CD4-positive, alpha-beta memory T cell (primary cell): Measurements from ENCODE around the gene RSPO3. TPM values are rescaled to one million over a fixed set of nuclear protein-coding genes. Genes with fewer than 3 reads are reported as not detected.

Experiments used
- CTCF ChIA-PET: fragments of 350-600 bp; sonication (Branson Sonifier 250); formaldehyde crosslinking; loops from one replicate; lab custom pipeline; 2021; ENCODE audit warnings: inconsistent platforms; ENCODE audit not compliant: partially characterized antibody; lab: Charles Lee
- POLR2A ChIA-PET: fragments of 350-600 bp; sonication (Branson Sonifier 250); formaldehyde crosslinking; loops from one replicate; lab custom pipeline; 2021; ENCODE audit not compliant: partially characterized antibody; lab: Charles Lee
- DNase-seq, 5 donors: peaks; one replicate each; pipeline versions ENCODE4 v3.0.0 to v3.0.0-alpha.2; 2020 to 2022; ENCODE audit warnings: mixed read lengths in 1 of 5
- H3K27ac ChIP-seq: one replicate; pipeline ENCODE4 v1.7.0; 2013; ENCODE audit warnings: low read depth, low read length
- H3K27me3 ChIP-seq: 2 replicates; pipeline ENCODE4 v1.7.0; 2013; ENCODE audit warnings: mild to moderate bottlenecking, low read length, moderate library complexity; ENCODE audit not compliant: insufficient read depth
- H3K36me3 ChIP-seq: 2 replicates; pipeline ENCODE4 v1.7.0; 2013; ENCODE audit warnings: mild to moderate bottlenecking, low read length, moderate library complexity; ENCODE audit not compliant: insufficient read depth
- H3K4me1 ChIP-seq: 2 replicates; pipeline ENCODE4 v1.7.0; 2013; ENCODE audit warnings: mild to moderate bottlenecking, low read length, moderate library complexity; ENCODE audit not compliant: insufficient read depth
- H3K4me3 ChIP-seq, 2 donors: one replicate each; pipeline ENCODE4 v1.7.0; 2013; ENCODE audit warnings: low read length in 2 of 2, mild to moderate bottlenecking in 1 of 2
- H3K9me3 ChIP-seq, 2 donors: one replicate each; pipeline ENCODE4 v1.7.0; 2013; ENCODE audit warnings: low read length in 2 of 2, control low read depth in 1 of 2; ENCODE audit not compliant: control insufficient read depth in 1 of 2
- H3K27ac Mint-ChIP-seq, 7 donors: one replicate each; pipeline ENCODE4 v1.8.0; 2020 to 2021; ENCODE audit warnings: mixed read lengths in 7 of 7, mild to moderate bottlenecking in 6 of 7, inconsistent platforms in 3 of 7, moderate library complexity in 3 of 7
- H3K27me3 Mint-ChIP-seq, 2 donors: one replicate each; pipeline ENCODE4 v1.8.0; 2020 to 2021; ENCODE audit warnings: mixed read lengths in 2 of 2
- H3K36me3 Mint-ChIP-seq, 2 donors: one replicate each; pipeline ENCODE4 v1.8.0; 2020 to 2021; ENCODE audit warnings: mixed read lengths in 2 of 2, inconsistent platforms in 1 of 2, mild to moderate bottlenecking in 1 of 2
- H3K4me1 Mint-ChIP-seq, 4 donors: one replicate each; pipeline ENCODE4 v1.8.0; 2020 to 2021; ENCODE audit warnings: mixed read lengths in 4 of 4, mild to moderate bottlenecking in 1 of 4
- H3K4me3 Mint-ChIP-seq, 8 donors: one replicate each; pipeline ENCODE4 v1.8.0; 2020 to 2021; ENCODE audit warnings: mixed read lengths in 8 of 8, mild to moderate bottlenecking in 7 of 8, moderate library complexity in 6 of 8, inconsistent platforms in 3 of 8
- H3K9me3 Mint-ChIP-seq, 8 donors: one replicate each; pipeline ENCODE4 v1.8.0; 2020 to 2021; ENCODE audit warnings: mixed read lengths in 8 of 8, mild to moderate bottlenecking in 5 of 8, inconsistent platforms in 3 of 8, moderate library complexity in 1 of 8
- intact Hi-C: fragments of 100-400 bp; cut with micrococcal nuclease; formaldehyde crosslinking; loops from one replicate; pipeline ENCODE4 v1.15.1; 2023
- polyA plus RNA-seq, 2 donors: library from polyadenylated mRNA; unstranded; fragments of 300-500 nt; fragmentation: Illumina TruSeq; gene quantifications; one replicate each; pipeline ENCODE4 v1.2.3, GENCODE V29; 2021
- total RNA-seq, 2 experiments: library from RNA; stranded (reverse); gene quantifications; one replicate each; pipeline ENCODE4 v1.2.3, GENCODE V29; 2021

RSPO3 gene, protein sequence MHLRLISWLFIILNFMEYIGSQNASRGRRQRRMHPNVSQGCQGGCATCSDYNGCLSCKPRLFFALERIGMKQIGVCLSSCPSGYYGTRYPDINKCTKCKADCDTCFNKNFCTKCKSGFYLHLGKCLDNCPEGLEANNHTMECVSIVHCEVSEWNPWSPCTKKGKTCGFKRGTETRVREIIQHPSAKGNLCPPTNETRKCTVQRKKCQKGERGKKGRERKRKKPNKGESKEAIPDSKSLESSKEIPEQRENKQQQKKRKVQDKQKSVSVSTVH
- total RNA-seq: not detected
- polyA plus RNA-seq: not detected

DNA sequence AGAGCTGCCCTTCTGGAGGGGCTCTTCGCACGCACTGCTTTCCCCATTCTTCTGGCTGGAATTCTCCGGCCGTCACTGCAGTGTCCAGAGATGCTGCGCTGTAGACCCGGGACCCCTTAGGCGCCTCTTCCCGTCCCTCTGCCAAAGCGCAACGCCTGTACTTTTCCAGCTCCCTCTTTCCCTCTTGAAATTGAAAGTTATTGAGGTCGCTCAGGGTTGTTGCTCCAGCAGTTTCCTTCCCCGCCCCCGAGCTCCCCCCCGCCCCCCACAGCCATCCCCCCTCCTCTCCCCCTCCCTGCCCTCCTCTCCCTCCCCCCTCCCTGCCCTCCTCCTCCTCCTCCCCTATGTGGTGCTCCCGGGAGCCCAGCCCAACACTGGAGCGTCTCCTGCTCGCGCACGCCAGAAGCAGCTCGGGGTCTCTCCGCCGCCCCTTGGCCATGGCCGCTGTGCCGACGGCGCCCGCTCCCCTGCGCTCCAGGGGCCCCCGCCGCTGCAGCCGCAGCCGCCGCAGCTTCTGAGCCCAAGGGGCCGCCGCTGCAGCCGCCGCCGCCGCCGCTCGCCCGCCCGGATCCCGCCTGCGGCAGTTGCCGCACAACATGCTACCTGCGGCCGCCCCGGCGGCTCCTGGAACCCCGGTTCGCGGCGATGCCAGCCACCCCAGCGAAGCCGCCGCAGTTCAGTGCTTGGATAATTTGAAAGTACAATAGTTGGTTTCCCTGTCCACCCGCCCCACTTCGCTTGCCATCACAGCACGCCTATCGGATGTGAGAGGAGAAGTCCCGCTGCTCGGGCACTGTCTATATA, at the start of gene RSPO3:
RSPO3 (plus strand) TSS at position 374 of the 804 bp plus-strand sequence. CDS start 522 bp downstream, outside the sequence.
- H3K36me3 Mint-ChIP-seq: no peaks in the 10 kb centered on the region
- Histone ChIP-seq H3K4me1 (peaks cover 14% of the 10 kb centered on the region), H3K4me3 (no peak within 1 kb of the TSS), H3K27ac (no peak within 1 kb of the TSS), H3K9me3 (no peaks in the 10 kb centered on the region), H3K27me3 (peaks cover 16% of the 10 kb centered on the region), H3K36me3 (no peaks in the 10 kb centered on the region)
- CTCF ChIA-PET: no interaction called here
- POLR2A ChIA-PET: no interaction called here
- no peak within 1 kb of the TSS for H3K27ac Mint-ChIP-seq
- intact Hi-C loops: no loop called here
- H3K27me3 Mint-ChIP-seq: peaks cover 47 to 51% of the 10 kb centered on the region in 2 donors
- no peaks in the 10 kb centered on the region for H3K9me3 Mint-ChIP-seq
- peak within 1 kb of the TSS; percentile 67 to 89 (median 77) for H3K4me3 Mint-ChIP-seq
- H3K4me1 Mint-ChIP-seq: peaks cover 13 to 35% (median 23%) of the 10 kb centered on the region in 4 donors
- no peak for DNase-seq

DNA sequence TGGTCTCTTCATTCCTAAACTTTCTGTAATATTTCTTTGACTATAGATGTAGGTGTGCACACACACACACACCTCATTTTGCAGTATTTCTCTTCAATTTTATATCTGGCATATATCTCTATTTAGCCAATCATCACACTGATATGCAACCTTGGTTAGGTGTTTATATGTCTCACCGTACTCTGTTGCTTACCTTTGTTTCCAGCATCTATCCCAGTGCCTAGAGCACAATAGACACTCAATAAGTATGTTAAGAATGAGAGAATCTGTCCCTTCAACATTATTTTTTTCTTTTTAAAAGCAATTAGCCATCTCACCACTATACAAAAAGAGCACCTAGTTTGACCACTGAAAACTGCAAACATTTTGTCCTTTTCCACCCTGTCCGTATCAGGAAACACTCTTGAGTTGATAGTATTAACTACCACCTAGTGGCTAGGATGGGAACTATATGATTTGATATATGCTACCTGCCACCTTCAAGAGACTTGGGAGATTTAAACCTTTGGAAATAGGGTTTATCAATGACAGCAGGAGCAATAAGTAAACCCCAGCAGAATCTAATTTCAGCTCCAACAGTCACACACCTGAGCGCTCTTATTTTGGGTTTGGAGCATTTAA, 48.7 kb upstream of the RSPO3 start:
- intact Hi-C loops: no loop called here

DNA sequence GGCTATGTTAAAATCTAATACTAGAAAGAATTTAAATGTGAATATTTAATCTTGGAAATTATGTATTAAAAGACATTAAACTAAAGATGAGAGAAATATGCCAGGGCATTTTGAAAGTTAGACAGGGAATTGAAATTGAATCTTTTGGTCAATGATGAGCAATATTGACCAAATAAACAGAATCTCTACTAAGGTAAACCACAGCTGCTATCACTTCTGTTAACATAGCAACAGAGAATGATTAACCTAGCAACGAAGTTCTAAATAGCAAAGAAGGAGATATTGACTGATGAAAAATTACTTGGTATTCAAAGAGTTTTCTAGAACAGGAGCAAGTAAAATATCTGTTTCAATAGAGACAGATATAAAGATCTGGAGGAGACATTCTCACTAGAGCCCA, 45.2 kb upstream of the RSPO3 start:
- Mint-ChIP-seq H3K27ac (no peak overlapping the region), H3K36me3 (no peaks in the 10 kb centered on the region), H3K27me3 (peaks cover 1% of the 10 kb centered on the region in 2 donors), H3K9me3 (no peaks in the 10 kb centered on the region), H3K4me1 (no peaks in the 10 kb centered on the region), H3K4me3 (no peak overlapping the region)
- ChIA-PET POLR2A (no interaction called here), CTCF (no interaction called here)
- Histone ChIP-seq H3K4me3 (no peak overlapping the region), H3K27ac (no peak overlapping the region), H3K4me1 (no peaks in the 10 kb centered on the region), H3K9me3 (no peaks in the 10 kb centered on the region), H3K27me3 (no peaks in the 10 kb centered on the region), H3K36me3 (no peaks in the 10 kb centered on the region)
- intact Hi-C loops: no loop called here
- no peak for DNase-seq

More for the DNA sequence above, 48.7 kb upstream of the RSPO3 start:
- ChIA-PET CTCF (no interaction called here), POLR2A (no interaction called here)
- H3K27me3 ChIP-seq: no peaks in the 10 kb centered on the region
- Mint-ChIP-seq H3K27me3 (peaks cover 0 to 1% of the 10 kb centered on the region in 2 donors), H3K4me3 (no peak overlapping the region), H3K27ac (no peak overlapping the region), H3K9me3 (no peaks in the 10 kb centered on the region), H3K36me3 (no peaks in the 10 kb centered on the region), H3K4me1 (no peaks in the 10 kb centered on the region)
- no peak overlapping the region for H3K27ac ChIP-seq
- no peak overlapping the region for H3K4me3 ChIP-seq
- DNase-seq: no peak
- H3K4me1 ChIP-seq: no peaks in the 10 kb centered on the region
- no peaks in the 10 kb centered on the region for H3K9me3 ChIP-seq
- no peaks in the 10 kb centered on the region for H3K36me3 ChIP-seq

DNA sequence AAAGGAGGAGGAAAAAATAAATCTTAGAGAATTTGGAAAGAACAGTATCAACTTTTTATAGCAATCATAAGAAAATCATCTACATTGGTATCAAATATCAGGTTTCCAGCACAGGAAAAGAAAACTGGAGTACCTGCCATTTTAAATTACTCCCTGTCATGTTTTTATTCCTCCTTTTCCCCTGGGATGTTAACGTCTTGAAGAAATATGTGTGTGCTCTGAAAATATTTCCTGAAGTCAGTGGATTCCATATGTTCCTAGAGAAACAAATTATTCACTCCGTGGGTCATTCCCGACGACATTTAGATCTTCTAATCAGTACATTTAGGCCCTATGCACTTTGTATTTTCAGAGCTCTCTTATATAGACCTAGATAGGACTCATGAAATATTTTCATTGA, 42.0 kb upstream of the RSPO3 start:
- intact Hi-C loops: no loop called here
- Mint-ChIP-seq H3K27me3 (peaks cover 1 to 6% of the 10 kb centered on the region in 2 donors), H3K4me1 (no peaks in the 10 kb centered on the region), H3K9me3 (peaks cover 0 to 2% (median 0%) of the 10 kb centered on the region in 8 donors), H3K4me3 (no peak overlapping the region), H3K36me3 (no peaks in the 10 kb centered on the region), H3K27ac (no peak overlapping the region)
- Histone ChIP-seq H3K36me3 (no peaks in the 10 kb centered on the region), H3K27ac (no peak overlapping the region), H3K4me1 (no peaks in the 10 kb centered on the region), H3K4me3 (no peak overlapping the region), H3K27me3 (no peaks in the 10 kb centered on the region), H3K9me3 (no peaks in the 10 kb centered on the region)
- no peak for DNase-seq
- POLR2A ChIA-PET: no interaction called here
- CTCF ChIA-PET: no interaction called here

DNA sequence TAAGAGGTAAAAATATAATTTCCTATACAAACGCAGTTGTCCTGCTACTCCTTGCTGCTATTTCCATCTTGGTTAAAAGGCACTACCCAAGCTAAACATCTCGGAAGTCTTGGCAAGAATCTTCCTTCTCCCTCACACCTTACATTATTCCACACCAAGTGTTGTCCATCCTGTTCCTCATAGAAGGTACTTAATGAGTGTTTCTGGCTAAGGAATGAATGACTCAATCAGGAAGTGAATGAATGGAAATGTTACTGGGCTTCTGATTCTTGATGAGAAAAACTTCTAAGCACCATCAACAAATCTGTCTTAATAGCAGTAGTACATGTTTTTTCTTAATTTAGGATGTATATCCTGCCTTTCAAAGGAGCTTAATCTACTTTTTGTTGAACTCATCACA, 40.6 kb upstream of the RSPO3 start:
- Histone ChIP-seq H3K27me3 (no peaks in the 10 kb centered on the region), H3K36me3 (no peaks in the 10 kb centered on the region), H3K9me3 (no peaks in the 10 kb centered on the region), H3K4me3 (no peak overlapping the region), H3K4me1 (no peaks in the 10 kb centered on the region), H3K27ac (no peak overlapping the region)
- intact Hi-C loops: no loop called here
- H3K4me1 Mint-ChIP-seq: no peaks in the 10 kb centered on the region
- ChIA-PET CTCF (no interaction called here), POLR2A (no interaction called here)
- DNase-seq: no peak
- H3K4me3 Mint-ChIP-seq: no peak overlapping the region
- H3K36me3 Mint-ChIP-seq: no peaks in the 10 kb centered on the region
- H3K9me3 Mint-ChIP-seq: peaks cover 0 to 2% (median 0%) of the 10 kb centered on the region in 8 donors
- H3K27me3 Mint-ChIP-seq: peaks cover 1 to 6% of the 10 kb centered on the region in 2 donors
- H3K27ac Mint-ChIP-seq: no peak overlapping the region

DNA sequence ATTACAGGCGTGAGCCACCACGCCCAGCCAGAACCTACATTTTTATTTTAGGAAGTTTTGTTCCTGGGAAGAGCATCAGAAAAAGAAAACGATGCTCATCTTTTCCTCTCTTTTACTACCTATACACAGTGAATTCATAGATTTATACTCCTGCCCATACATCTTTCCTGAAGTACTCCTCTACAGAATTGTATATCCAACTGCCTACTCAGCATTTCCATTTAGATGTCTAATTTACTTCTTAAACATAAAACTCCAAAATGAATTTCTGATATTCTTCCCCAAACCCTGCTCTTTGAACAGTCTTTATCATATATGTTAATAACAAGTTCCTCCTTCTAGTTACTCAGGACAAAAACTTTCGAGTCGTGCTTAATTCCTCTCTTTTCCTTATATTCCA, 39.8 kb upstream of the RSPO3 start:
- peaks cover 0 to 2% (median 0%) of the 10 kb centered on the region in 8 donors for H3K9me3 Mint-ChIP-seq
- peaks cover under 1 to 6% of the 10 kb centered on the region in 2 donors for H3K27me3 Mint-ChIP-seq

DNA sequence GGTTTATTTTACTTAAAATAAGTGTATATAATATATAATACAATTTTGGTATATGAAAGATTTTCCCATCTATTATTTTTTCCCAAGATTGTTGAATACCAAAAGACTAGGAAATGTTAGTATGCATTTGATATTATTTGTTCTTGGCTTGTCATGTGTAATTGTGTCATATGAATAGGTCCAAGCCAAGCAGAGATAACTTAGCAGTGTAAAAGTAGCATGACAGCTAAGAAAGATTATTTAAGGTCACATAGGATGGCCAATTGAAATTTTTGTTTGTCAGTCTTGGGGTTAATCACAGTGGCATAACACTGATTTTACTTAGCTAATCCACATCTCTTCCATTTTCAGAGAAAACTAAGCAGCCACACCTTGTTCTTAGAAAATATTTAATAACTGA, 38.8 kb upstream of the RSPO3 start:
- Mint-ChIP-seq H3K36me3 (no peaks in the 10 kb centered on the region), H3K27me3 (peaks cover 0 to 6% of the 10 kb centered on the region in 2 donors), H3K4me3 (no peak overlapping the region), H3K4me1 (no peaks in the 10 kb centered on the region), H3K27ac (no peak overlapping the region), H3K9me3 (peaks cover 0 to 2% (median 0%) of the 10 kb centered on the region in 8 donors)
- ChIA-PET CTCF (no interaction called here), POLR2A (no interaction called here)
- Histone ChIP-seq H3K27ac (no peak overlapping the region), H3K4me3 (no peak overlapping the region), H3K27me3 (no peaks in the 10 kb centered on the region), H3K4me1 (no peaks in the 10 kb centered on the region), H3K9me3 (no peaks in the 10 kb centered on the region), H3K36me3 (no peaks in the 10 kb centered on the region)
- no peak for DNase-seq
- intact Hi-C loops: no loop called here

More for the DNA sequence above, 39.8 kb upstream of the RSPO3 start:
- Mint-ChIP-seq H3K36me3 (no peaks in the 10 kb centered on the region), H3K4me3 (no peak overlapping the region), H3K27ac (no peak overlapping the region), H3K4me1 (no peaks in the 10 kb centered on the region)
- no peak for DNase-seq
- ChIA-PET POLR2A (no interaction called here), CTCF (no interaction called here)
- no peaks in the 10 kb centered on the region for H3K27me3 ChIP-seq
- H3K27ac ChIP-seq: no peak overlapping the region
- H3K9me3 ChIP-seq: no peaks in the 10 kb centered on the region
- no peaks in the 10 kb centered on the region for H3K4me1 ChIP-seq
- no peaks in the 10 kb centered on the region for H3K36me3 ChIP-seq
- intact Hi-C loops: no loop called here
- no peak overlapping the region for H3K4me3 ChIP-seq
